ENCODE data around the gene AHRR. TPM values are rescaled to one million over a fixed set of nuclear protein-coding genes. Genes with fewer than 3 reads are reported as not detected.

The AHRR gene
- total RNA-seq, 1 experiment from 2014 or later: 1.3 TPM

DNA sequence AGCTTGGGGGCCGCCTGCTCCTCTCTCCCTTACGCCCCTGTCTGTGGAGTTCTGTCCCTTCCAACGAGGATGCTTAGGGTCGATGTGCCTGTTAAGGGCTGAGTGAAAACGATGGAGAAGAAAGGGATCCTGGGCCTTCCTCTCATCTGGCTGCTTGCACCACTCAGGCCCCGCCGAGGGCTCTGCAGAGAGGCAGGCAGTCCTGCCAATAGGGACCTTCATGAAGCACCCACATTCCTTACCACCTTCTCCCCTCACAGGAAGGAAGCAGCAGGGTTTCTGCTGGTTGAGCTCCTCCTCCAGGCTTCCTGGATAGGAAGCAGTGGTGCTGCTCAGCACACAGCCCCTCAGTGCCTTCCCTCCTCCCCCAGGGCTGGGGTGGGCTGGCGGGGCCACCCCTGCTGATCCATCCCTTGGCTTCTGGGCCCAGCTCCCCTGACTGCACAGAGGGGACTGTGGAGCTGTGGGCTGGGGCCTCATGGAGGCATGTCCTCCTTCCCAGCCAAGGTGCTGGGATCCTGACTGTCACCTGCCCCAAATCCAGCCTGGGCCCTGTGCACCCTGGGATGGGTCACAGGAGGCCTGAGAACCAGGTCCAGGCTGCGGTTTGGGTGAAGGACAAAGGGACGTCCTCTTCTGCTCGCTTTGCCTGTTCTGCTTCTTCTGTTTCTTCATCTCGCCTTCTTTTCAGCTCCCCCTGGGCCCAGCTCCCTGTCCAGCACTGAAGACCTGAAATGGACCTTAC lies 50.5 kb downstream of the AHRR start:
- Mint-ChIP-seq H3K27ac (ENCODE audit: unreplicated experiment) (no peak overlapping the region), H3K36me3 (ENCODE audit: insufficient read depth, unreplicated experiment) (no peaks in the 10 kb centered on the region), H3K9me3 (ENCODE audit: low read depth, unreplicated experiment) (no peaks in the 10 kb centered on the region), H3K27me3 (ENCODE audit: unreplicated experiment) (no peaks in the 10 kb centered on the region), H3K4me1 (ENCODE audit: low read depth, unreplicated experiment) (peaks cover 9% of the 10 kb centered on the region), H3K4me3 (ENCODE audit: low read depth, unreplicated experiment) (no peak overlapping the region)
- intact Hi-C loops (cut with micrococcal nuclease; ENCODE audit: unreplicated experiment): no loop called here
- no TSS peak for BruUV-seq (replicated peaks)
- DNase-seq: no peak
- TF ChIP-seq, protein P1, sequence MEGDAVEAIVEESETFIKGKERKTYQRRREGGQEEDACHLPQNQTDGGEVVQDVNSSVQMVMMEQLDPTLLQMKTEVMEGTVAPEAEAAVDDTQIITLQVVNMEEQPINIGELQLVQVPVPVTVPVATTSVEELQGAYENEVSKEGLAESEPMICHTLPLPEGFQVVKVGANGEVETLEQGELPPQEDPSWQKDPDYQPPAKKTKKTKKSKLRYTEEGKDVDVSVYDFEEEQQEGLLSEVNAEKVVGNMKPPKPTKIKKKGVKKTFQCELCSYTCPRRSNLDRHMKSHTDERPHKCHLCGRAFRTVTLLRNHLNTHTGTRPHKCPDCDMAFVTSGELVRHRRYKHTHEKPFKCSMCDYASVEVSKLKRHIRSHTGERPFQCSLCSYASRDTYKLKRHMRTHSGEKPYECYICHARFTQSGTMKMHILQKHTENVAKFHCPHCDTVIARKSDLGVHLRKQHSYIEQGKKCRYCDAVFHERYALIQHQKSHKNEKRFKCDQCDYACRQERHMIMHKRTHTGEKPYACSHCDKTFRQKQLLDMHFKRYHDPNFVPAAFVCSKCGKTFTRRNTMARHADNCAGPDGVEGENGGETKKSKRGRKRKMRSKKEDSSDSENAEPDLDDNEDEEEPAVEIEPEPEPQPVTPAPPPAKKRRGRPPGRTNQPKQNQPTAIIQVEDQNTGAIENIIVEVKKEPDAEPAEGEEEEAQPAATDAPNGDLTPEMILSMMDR (IDR thresholded peaks at IDR 0.05; ENCODE audit: unreplicated experiment): no peak
- CTCF ChIA-PET: interaction anchor here (0.5 to 0.6 kb wide), 2 partner anchors 147 to 242 kb away, joined by 3 read pairs; no protein-coding TSS in a partner anchor

DNA sequence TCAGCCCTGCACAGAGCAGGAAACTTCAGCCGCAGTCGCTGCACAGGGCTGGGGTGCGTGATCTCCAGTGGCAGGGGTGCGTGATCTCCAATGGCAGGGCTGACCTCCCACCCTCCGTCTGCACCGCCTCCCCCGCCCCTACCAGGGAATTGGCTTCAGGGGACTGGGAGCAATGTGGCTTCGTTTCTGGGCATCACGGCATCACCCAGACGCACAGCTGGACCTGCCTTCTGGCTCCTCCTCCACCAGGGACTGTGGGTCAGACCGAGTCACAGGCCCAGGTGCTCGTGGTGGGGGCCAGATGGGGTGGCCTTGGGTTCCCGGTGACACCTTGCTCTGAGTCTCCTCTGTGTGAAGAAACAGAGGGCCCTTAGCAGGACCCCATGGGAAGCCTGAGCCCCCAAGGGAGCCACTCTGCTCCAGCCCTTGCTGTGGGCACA lies 51.1 kb downstream of the AHRR start:
- no peaks in the 10 kb centered on the region for H3K9me3 Mint-ChIP-seq (ENCODE audit: low read depth, unreplicated experiment)
- CTCF ChIA-PET: no interaction called here
- DNase-seq: no peak
- intact Hi-C loops (cut with micrococcal nuclease; ENCODE audit: unreplicated experiment): no loop called here
- H3K4me3 Mint-ChIP-seq (ENCODE audit: low read depth, unreplicated experiment): no peak overlapping the region
- TF ChIP-seq, protein P1 (IDR thresholded peaks at IDR 0.05; ENCODE audit: unreplicated experiment): no peak
- no peaks in the 10 kb centered on the region for H3K36me3 Mint-ChIP-seq (ENCODE audit: insufficient read depth, unreplicated experiment)
- H3K4me1 Mint-ChIP-seq (ENCODE audit: low read depth, unreplicated experiment): peaks cover 9% of the 10 kb centered on the region
- no peaks in the 10 kb centered on the region for H3K27me3 Mint-ChIP-seq (ENCODE audit: unreplicated experiment)
- no peak overlapping the region for H3K27ac Mint-ChIP-seq (ENCODE audit: unreplicated experiment)
- no TSS peak for BruUV-seq (replicated peaks)

DNA sequence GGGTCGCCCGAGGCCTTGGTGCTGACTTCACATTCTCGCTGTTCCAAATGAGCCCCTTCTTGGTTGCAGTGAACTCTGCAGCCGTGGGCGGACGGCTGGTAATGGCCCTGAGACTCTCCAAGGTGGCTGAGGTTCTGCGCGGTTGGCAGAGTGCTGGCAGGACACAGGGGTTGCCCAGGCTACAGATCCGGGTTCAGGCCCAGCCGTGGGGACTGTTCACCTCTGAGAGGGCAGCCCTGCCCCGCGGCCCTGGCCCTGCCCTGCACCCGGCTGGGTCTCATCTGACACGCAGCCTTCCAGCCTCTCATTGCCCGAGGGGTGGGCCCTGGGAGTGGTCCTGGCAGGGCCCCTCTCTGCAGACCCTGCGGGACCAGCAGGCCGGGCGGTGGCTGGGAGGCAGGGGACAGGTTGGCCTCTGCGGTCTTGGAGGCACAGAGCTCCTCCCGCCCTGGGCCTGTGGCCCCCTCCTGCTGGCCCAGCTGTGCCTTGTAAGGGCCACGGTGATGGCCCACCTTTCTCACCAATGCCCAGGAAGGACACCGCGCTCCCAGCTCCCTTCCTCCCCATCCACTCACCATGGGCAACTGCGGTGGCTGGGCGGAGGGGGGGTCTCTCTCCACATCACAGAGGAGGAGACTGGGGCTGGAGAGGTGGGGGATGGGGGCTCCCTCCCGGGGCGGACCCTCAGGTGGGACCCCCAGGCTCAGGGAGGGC lies 51.6 kb downstream of the AHRR start:
- intact Hi-C loops (cut with micrococcal nuclease; ENCODE audit: unreplicated experiment): no loop called here
- Mint-ChIP-seq H3K9me3 (ENCODE audit: low read depth, unreplicated experiment) (no peaks in the 10 kb centered on the region), H3K36me3 (ENCODE audit: insufficient read depth, unreplicated experiment) (no peaks in the 10 kb centered on the region), H3K4me1 (ENCODE audit: low read depth, unreplicated experiment) (peaks cover 9% of the 10 kb centered on the region), H3K27ac (ENCODE audit: unreplicated experiment) (no peak overlapping the region), H3K4me3 (ENCODE audit: low read depth, unreplicated experiment) (no peak overlapping the region), H3K27me3 (ENCODE audit: unreplicated experiment) (no peaks in the 10 kb centered on the region)
- TF ChIP-seq, protein P1 (IDR thresholded peaks at IDR 0.05; ENCODE audit: unreplicated experiment): no peak
- no TSS peak for BruUV-seq (replicated peaks)
- no peak for DNase-seq
- CTCF ChIA-PET: no interaction called here

DNA sequence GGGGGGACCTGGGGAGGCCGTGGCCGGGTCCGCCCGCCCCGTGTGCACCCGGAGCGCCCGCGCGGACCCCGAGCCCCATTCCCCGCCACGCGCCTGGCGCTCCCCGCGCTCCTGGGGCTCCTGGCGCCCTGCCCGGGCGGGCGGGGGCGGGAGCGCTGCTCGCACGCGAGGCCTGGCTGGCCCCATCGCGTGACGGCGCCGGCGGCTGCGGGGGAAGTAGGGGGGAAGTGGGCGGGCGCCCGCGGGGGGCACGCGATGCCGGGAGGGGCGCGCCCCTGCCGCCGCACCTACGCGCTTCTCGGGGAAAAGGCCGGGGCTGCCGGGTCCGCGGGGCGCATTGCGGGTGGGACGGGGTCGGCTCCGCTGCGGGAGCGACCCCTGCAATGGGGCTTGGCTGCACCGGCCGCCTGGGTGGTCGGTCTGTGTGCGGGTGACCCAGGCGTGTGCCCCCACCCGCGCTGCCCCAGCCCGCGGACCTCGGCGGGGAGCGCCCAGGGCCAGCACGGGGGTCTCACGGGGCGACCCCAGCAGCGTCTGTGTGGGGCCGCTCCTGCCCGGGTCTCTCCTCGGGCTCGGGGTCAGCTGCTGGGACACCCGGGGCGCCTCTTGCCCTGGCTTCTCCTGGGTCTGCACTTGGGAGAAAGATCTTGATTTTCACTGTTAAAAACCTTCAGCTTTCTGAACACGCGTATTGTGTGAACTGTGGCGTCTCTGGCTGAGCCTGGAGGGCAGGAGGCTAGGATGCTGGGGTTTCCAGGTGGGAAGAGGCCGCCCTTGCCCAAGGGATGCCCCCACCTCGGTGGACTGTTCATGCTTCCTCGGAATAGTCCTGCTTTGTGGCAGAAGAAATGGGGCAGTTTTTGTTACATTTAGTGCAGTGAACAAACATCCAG lies 52.4 kb downstream of the AHRR start:
- TF ChIP-seq, protein P1 (IDR thresholded peaks at IDR 0.05; ENCODE audit: unreplicated experiment): no peak
- Mint-ChIP-seq H3K27ac (ENCODE audit: unreplicated experiment) (no peak overlapping the region), H3K4me3 (ENCODE audit: low read depth, unreplicated experiment) (no peak overlapping the region), H3K27me3 (ENCODE audit: unreplicated experiment) (no peaks in the 10 kb centered on the region), H3K9me3 (ENCODE audit: low read depth, unreplicated experiment) (no peaks in the 10 kb centered on the region), H3K36me3 (ENCODE audit: insufficient read depth, unreplicated experiment) (no peaks in the 10 kb centered on the region), H3K4me1 (ENCODE audit: low read depth, unreplicated experiment) (peaks cover 9% of the 10 kb centered on the region)
- DNase-seq: peak; percentile 71
- BruUV-seq (replicated peaks): no TSS peak
- CTCF ChIA-PET: no interaction called here
- intact Hi-C loops (cut with micrococcal nuclease; ENCODE audit: unreplicated experiment): no loop called here

Data from Calu3 (cell line).